Stimulated activated naive CD4-positive, alpha-beta T cell (primary cell): ENCODE results near the gene CDH4.

Source experiments
- DNase-seq, 6 experiments: peaks; one replicate each; lab custom pipeline; 2025; lab: John Stamatoyannopoulos, UW

The CDH4 gene

GRCh38 chr20:61948586-61949362, 696.7 kb downstream of the CDH4 start:
- DNase-seq, result no peak

GRCh38 chr20:61949363-61949713, 697.3 kb downstream of the CDH4 start:
- no peak for DNase-seq

- no peak for DNase-seq
Measured at GRCh38 chr20:61949714-61950640, 697.9 kb downstream of the CDH4 start.

- DNase-seq, result no peak
Measured at GRCh38 chr20:61950641-61951071, 698.6 kb downstream of the CDH4 start.

- DNase-seq, result no peak
Measured at GRCh38 chr20:61951695-61952533, 699.9 kb downstream of the CDH4 start.

- DNase-seq, result no peak
Measured at GRCh38 chr20:61953037-61954021, 701.3 kb downstream of the CDH4 start.

GRCh38 chr20:61954276-61955021, 702.4 kb downstream of the CDH4 start:
- no peak for DNase-seq

- no peak for DNase-seq
Measured at GRCh38 chr20:61955668-61956395, 703.8 kb downstream of the CDH4 start.

GRCh38 chr20:61956396-61957342, 704.6 kb downstream of the CDH4 start:
- DNase-seq, result no peak

GRCh38 chr20:61957961-61958715, 706.1 kb downstream of the CDH4 start:
- no peak for DNase-seq

- no peak for DNase-seq
Measured at GRCh38 chr20:61958773-61959700, 707.0 kb downstream of the CDH4 start.

- no peak for DNase-seq
Measured at GRCh38 chr20:61960836-61961235, 708.8 kb downstream of the CDH4 start.

- DNase-seq, result no peak
Measured at GRCh38 chr20:61963149-61963548, 711.1 kb downstream of the CDH4 start.

- no peak for DNase-seq
Measured at GRCh38 chr20:61963885-61964674, 712.0 kb downstream of the CDH4 start.
